GM21447 (cell line): ENCODE measurements around the gene KRTAP10-8.
"Not testable (repeated sequence)": the region's sequence is repeated elsewhere in the genome, so short reads cannot be mapped to it uniquely, and the experiment has no call there.

Experiments
- ATAC-seq: cut with Tn5 transposase; IDR thresholded peaks from one replicate; pipeline ENCODE4 v1.9.1; 2021; ENCODE audit not compliant: unreplicated experiment

The KRTAP10-8 gene

GRCh38 chr21:44579056-44579832 lies 32.6 kb upstream of the KRTAP10-8 start:
- no peak for ATAC-seq

- ATAC-seq = no peak
These were observed 32.1 kb upstream of the KRTAP10-8 start for GRCh38 chr21:44579833-44580144.

- not testable (repeated sequence) for ATAC-seq
These were observed 31.6 kb upstream of the KRTAP10-8 start, which contains the start of gene KRTAP10-5 for GRCh38 chr21:44580231-44580821. TSS of gene KRTAP10-5 (minus strand) at chr21:44580604. CDS start at chr21:44580578, 26 bp downstream.

GRCh38 chr21:44581158-44581557 lies 30.7 kb upstream of the KRTAP10-8 start:
- ATAC-seq = no peak

- ATAC-seq = no peak
These were observed 29.8 kb upstream of the KRTAP10-8 start for GRCh38 chr21:44582055-44582454.

GRCh38 chr21:44583089-44583799 lies 28.6 kb upstream of the KRTAP10-8 start:
- ATAC-seq = no peak

GRCh38 chr21:44583800-44584147 lies 28.1 kb upstream of the KRTAP10-8 start:
- no peak for ATAC-seq

GRCh38 chr21:44585892-44586291 lies 26.0 kb upstream of the KRTAP10-8 start:
- ATAC-seq = no peak

- no peak for ATAC-seq
These were observed 22.8 kb upstream of the KRTAP10-8 start for GRCh38 chr21:44589094-44589493.

GRCh38 chr21:44589586-44590305 lies 22.1 kb upstream of the KRTAP10-8 start:
- ATAC-seq = no peak

- no peak for ATAC-seq
These were observed 21.6 kb upstream of the KRTAP10-8 start for GRCh38 chr21:44590311-44590721.

GRCh38 chr21:44590897-44591800 lies 20.7 kb upstream of the KRTAP10-8 start:
- not testable (repeated sequence) for ATAC-seq

GRCh38 chr21:44591801-44592130 lies 20.1 kb upstream of the KRTAP10-8 start:
- not testable (repeated sequence) for ATAC-seq

GRCh38 chr21:44592446-44593311 lies 19.2 kb upstream of the KRTAP10-8 start, which contains the start of gene KRTAP10-6:
TSS of gene KRTAP10-6 (minus strand) at chr21:44592505. CDS start at chr21:44592484, 21 bp downstream.
- ATAC-seq = no peak

GRCh38 chr21:44593598-44594405 lies 18.1 kb upstream of the KRTAP10-8 start:
- no peak for ATAC-seq

GRCh38 chr21:44594406-44594916 lies 17.4 kb upstream of the KRTAP10-8 start:
- no peak for ATAC-seq

GRCh38 chr21:44595524-44595923 lies 16.4 kb upstream of the KRTAP10-8 start:
- ATAC-seq = no peak

GRCh38 chr21:44596068-44596725 lies 15.7 kb upstream of the KRTAP10-8 start:
- no peak for ATAC-seq
